DOHH2 (cell line): ENCODE results near the gene DOCK11.

Experiments used
- H3F3A ChIP-seq: fragments of 200-600 bp; sonication (generic), shearing (Covaris generic); 2 replicates; pipeline ENCODE4 v1.6.0; 2016; ENCODE audit warnings: antibody characterized with exemption, mild to moderate bottlenecking; ENCODE audit not compliant: control insufficient read depth, insufficient read depth
- H3K27ac ChIP-seq: fragments of 200-600 bp; sonication (generic); 2 replicates; pipeline ENCODE4 v1.5.1; 2014; ENCODE audit warnings: low read depth, mild to moderate bottlenecking, low read length, moderate library complexity
- H3K27me3 ChIP-seq: fragments of 200-600 bp; sonication (generic); 2 replicates; pipeline ENCODE4 v1.6.1; 2014; ENCODE audit warnings: mild to moderate bottlenecking, low read length, mixed read lengths; ENCODE audit not compliant: control insufficient read depth
- H3K36me3 ChIP-seq: fragments of 200-600 bp; sonication (generic); 2 replicates; pipeline ENCODE4 v1.6.1; 2014; ENCODE audit warnings: mild to moderate bottlenecking, low read length, moderate library complexity, mixed read lengths; ENCODE audit not compliant: control insufficient read depth
- H3K4me1 ChIP-seq: fragments of 200-600 bp; sonication (generic); 2 replicates; pipeline ENCODE4 v1.6.1; 2014; ENCODE audit warnings: mild to moderate bottlenecking, low read length, mixed read lengths; ENCODE audit not compliant: control insufficient read depth
- H3K4me2 ChIP-seq: fragments of 200-600 bp; sonication (generic); 2 replicates; pipeline ENCODE4 v1.6.0; 2014; ENCODE audit warnings: mild to moderate bottlenecking, low read length, moderate library complexity
- H3K4me3 ChIP-seq: fragments of 200-600 bp; sonication (generic); 2 replicates; pipeline ENCODE4 v1.5.1; 2014; ENCODE audit warnings: mild to moderate bottlenecking, low read length, mixed read lengths
- H3K79me2 ChIP-seq: fragments of 200-600 bp; sonication (generic); 2 replicates; pipeline ENCODE4 v1.6.1; 2014; ENCODE audit warnings: mild to moderate bottlenecking, low read length, mixed read lengths; ENCODE audit not compliant: control insufficient read depth
- H3K9me2 ChIP-seq: fragments of 200-600 bp; sonication (generic); replicated peaks from 2 replicates; pipeline ENCODE4 v1.6.1; 2014; ENCODE audit warnings: mild to moderate bottlenecking, low read length, mixed read lengths; ENCODE audit not compliant: control insufficient read depth
- H3K9me3 ChIP-seq: fragments of 200-600 bp; sonication (generic); 2 replicates; pipeline ENCODE4 v1.6.1; 2014; ENCODE audit warnings: antibody characterized with exemption, low read length, mixed read lengths; ENCODE audit not compliant: control insufficient read depth, insufficient read depth
- H4K20me1 ChIP-seq: fragments of 200-600 bp; sonication (generic); 2 replicates; pipeline ENCODE4 v1.6.0; 2014; ENCODE audit warnings: low read depth, mild to moderate bottlenecking, antibody characterized with exemption, low read length, moderate library complexity; ENCODE audit not compliant: control insufficient read depth, insufficient read depth
- CTCF ChIP-seq: fragments of 200-600 bp; sonication (generic); IDR thresholded peaks from one replicate; pipeline ENCODE4 v1.5.1; 2014; ENCODE audit warnings: antibody characterized with exemption, mild to moderate bottlenecking, low read depth, low read length; ENCODE audit not compliant: poor library complexity, severe bottlenecking
- EZH2phosphoT487 ChIP-seq: fragments of 200-600 bp; sonication (generic); IDR thresholded peaks from 2 replicates; pipeline ENCODE4 v1.6.1; 2017; ENCODE audit warnings: borderline replicate concordance, mild to moderate bottlenecking, antibody characterized with exemption, low read length, moderate library complexity, mixed read lengths

Gene DOCK11

GRCh38 chrX:118523920-118524319 is 28.3 kb downstream of the DOCK11 start:
- Histone ChIP-seq H3K36me3 (no peaks in the 10 kb centered on the region), H3K4me2 (no peak overlapping the region), H3K4me3 (no peak overlapping the region), H3K79me2 (no peaks in the 10 kb centered on the region), H3K4me1 (peaks cover 8% of the 10 kb centered on the region), H3K9me2 (no peaks in the 10 kb centered on the region), H3K27me3 (no peaks in the 10 kb centered on the region), H3K27ac (no peak overlapping the region), H3F3A (no peaks in the 10 kb centered on the region), H3K9me3 (no peaks in the 10 kb centered on the region), H4K20me1 (no peaks in the 10 kb centered on the region)
- no peak for TF ChIP-seq CTCF
- no peak for TF ChIP-seq EZH2phosphoT487

GRCh38 chrX:118524344-118524743 is 28.7 kb downstream of the DOCK11 start:
- Histone ChIP-seq H3K4me3 (no peak overlapping the region), H4K20me1 (no peaks in the 10 kb centered on the region), H3K9me3 (no peaks in the 10 kb centered on the region), H3F3A (no peaks in the 10 kb centered on the region), H3K79me2 (no peaks in the 10 kb centered on the region), H3K4me2 (no peak overlapping the region), H3K36me3 (no peaks in the 10 kb centered on the region), H3K4me1 (peaks cover 8% of the 10 kb centered on the region), H3K27me3 (no peaks in the 10 kb centered on the region), H3K9me2 (no peaks in the 10 kb centered on the region), H3K27ac (no peak overlapping the region)
- TF ChIP-seq CTCF = no peak
- TF ChIP-seq EZH2phosphoT487 = no peak

GRCh38 chrX:118525174-118525730 is 29.6 kb downstream of the DOCK11 start:
- H3F3A ChIP-seq = no peaks in the 10 kb centered on the region
- no peaks in the 10 kb centered on the region for H3K36me3 ChIP-seq
- TF ChIP-seq CTCF = no peak
- no peaks in the 10 kb centered on the region for H3K27me3 ChIP-seq
- no peaks in the 10 kb centered on the region for H3K9me2 ChIP-seq
- H3K79me2 ChIP-seq = no peaks in the 10 kb centered on the region
- H3K27ac ChIP-seq = no peak overlapping the region
- no peak overlapping the region for H3K4me3 ChIP-seq
- H4K20me1 ChIP-seq = no peaks in the 10 kb centered on the region
- H3K4me2 ChIP-seq = no peak overlapping the region
- no peaks in the 10 kb centered on the region for H3K9me3 ChIP-seq
- H3K4me1 ChIP-seq = peaks cover 8% of the 10 kb centered on the region

GRCh38 chrX:118526149-118526548 is 30.5 kb downstream of the DOCK11 start:
- TF ChIP-seq CTCF (no peak), EZH2phosphoT487 (no peak)
- Histone ChIP-seq H3F3A (no peaks in the 10 kb centered on the region), H3K9me3 (no peaks in the 10 kb centered on the region), H3K4me1 (peaks cover 17% of the 10 kb centered on the region), H3K27ac (no peak overlapping the region), H3K4me2 (no peak overlapping the region), H3K79me2 (no peaks in the 10 kb centered on the region), H3K36me3 (no peaks in the 10 kb centered on the region), H3K9me2 (no peaks in the 10 kb centered on the region), H3K27me3 (no peaks in the 10 kb centered on the region), H3K4me3 (no peak overlapping the region), H4K20me1 (no peaks in the 10 kb centered on the region)
